Measurements from ENCODE around the gene MAP4K2. TPM values are rescaled to one million over a fixed set of nuclear protein-coding genes. Genes with fewer than 3 reads are reported as not detected.

The MAP4K2 gene
- total RNA-seq, 1 experiment from 2014 or later: 16.8 TPM

DNA sequence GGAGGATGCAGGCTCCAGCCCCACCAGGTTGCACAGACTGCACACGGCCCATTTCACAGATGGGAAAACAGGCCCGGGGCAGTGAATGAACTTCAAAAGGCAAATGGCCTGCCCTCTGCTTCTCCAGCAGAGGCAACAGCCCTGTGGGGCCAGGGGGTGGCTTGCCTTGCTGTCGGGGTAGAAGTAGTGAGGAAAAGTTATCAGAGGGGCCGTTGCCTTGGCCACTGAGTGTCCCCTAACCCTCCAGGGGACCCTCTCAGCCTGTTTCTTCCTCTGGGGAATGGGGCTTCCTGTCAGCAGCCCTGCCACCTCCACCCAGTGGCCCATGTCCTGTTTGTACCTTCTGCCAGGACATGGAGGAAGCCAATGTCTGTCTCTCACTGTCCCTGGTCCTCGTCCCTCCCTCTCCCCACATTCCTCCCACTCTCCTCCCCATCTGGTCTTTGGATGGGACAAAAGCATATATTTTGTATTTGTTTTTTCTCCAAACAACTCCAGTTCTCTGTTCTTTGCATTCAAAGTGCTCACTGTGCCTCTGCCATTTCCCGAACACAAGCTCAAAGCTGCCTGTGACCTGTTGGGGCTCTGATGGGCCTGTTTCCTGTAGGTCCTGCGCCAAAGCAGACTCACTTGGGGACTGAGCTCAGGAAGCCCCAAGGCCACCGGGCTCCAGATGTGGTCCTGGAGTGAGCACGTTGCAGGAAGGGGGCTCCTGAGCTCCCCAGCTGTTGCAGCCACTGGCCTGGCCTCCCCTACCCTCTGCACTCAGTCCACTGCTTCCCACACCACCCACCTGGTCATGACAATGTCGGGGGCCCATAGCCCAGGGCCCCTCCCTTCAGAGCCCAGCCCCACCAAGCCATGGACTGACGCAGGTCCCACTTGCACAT is 9.5 kb downstream of the MAP4K2 start:
- Histone ChIP-seq H3K27me3 (replicated peaks; ENCODE audit: control insufficient read depth, insufficient read depth, low read length) (no peaks in the 10 kb centered on the region), H3K36me3 (ENCODE audit: control insufficient read depth, insufficient read depth, low read length) (no peaks in the 10 kb centered on the region; the same call in 1 of the 2 replicates), H3K4me1 (peaks cover under 1% of the 10 kb centered on the region; the same call in 1 of the 2 replicates), H3K4me3 (ENCODE audit: low read depth, low read length) (no peak overlapping the region), H3K9me3 (no peaks in the 10 kb centered on the region)
- H3K36me3 Mint-ChIP-seq (ENCODE audit: insufficient read depth, unreplicated experiment): no peaks in the 10 kb centered on the region
- no peak overlapping the region for H3K27ac Mint-ChIP-seq (ENCODE audit: unreplicated experiment)
- H3K9me3 Mint-ChIP-seq (ENCODE audit: unreplicated experiment): no peaks in the 10 kb centered on the region
- intact Hi-C loops (cut with micrococcal nuclease; ENCODE audit: unreplicated experiment): no loop called here
- H3K27me3 Mint-ChIP-seq (ENCODE audit: insufficient read depth, unreplicated experiment): no peaks in the 10 kb centered on the region
- H3K4me1 Mint-ChIP-seq (ENCODE audit: low read depth, unreplicated experiment): no peaks in the 10 kb centered on the region
- H3K4me3 Mint-ChIP-seq (ENCODE audit: unreplicated experiment): no peak overlapping the region
- TF ChIP-seq CTCF (IDR thresholded peaks at IDR 0.05; ENCODE audit: insufficient read depth in 1 of 2, low read depth in 1 of 2, low read length in 1 of 2, severe bottlenecking in 1 of 2, unreplicated experiment in 1 of 2): no peak
- CTCF ChIA-PET: no interaction called here
- peak in 1 of 2 experiments; percentile 26 for DNase-seq
- no TSS peak for BruUV-seq (replicated peaks)
- POLR2A ChIA-PET: interaction anchor here (0.9 kb wide), 1 partner anchor 15 kb away, joined by 3 read pairs; no protein-coding TSS in a partner anchor

- Mint-ChIP-seq H3K27ac (ENCODE audit: unreplicated experiment) (no peak overlapping the region), H3K4me3 (ENCODE audit: unreplicated experiment) (no peak overlapping the region), H3K27me3 (ENCODE audit: insufficient read depth, unreplicated experiment) (no peaks in the 10 kb centered on the region), H3K4me1 (ENCODE audit: low read depth, unreplicated experiment) (no peaks in the 10 kb centered on the region), H3K9me3 (ENCODE audit: unreplicated experiment) (no peaks in the 10 kb centered on the region), H3K36me3 (ENCODE audit: insufficient read depth, unreplicated experiment) (no peaks in the 10 kb centered on the region)
- CTCF ChIA-PET: interaction anchor here (0.6 kb wide), 1 partner anchor 1103 kb away, joined by 3 read pairs; no protein-coding TSS in a partner anchor
- no TSS peak for BruUV-seq (replicated peaks)
- intact Hi-C loops (cut with micrococcal nuclease; ENCODE audit: unreplicated experiment): no loop called here
- Histone ChIP-seq H3K4me3 (ENCODE audit: low read depth, low read length) (no peak overlapping the region), H3K4me1 (no peaks in the 10 kb centered on the region), H3K36me3 (ENCODE audit: control insufficient read depth, insufficient read depth, low read length) (no peaks in the 10 kb centered on the region; the same call in 1 of the 2 replicates), H3K27me3 (replicated peaks; ENCODE audit: control insufficient read depth, insufficient read depth, low read length) (no peaks in the 10 kb centered on the region), H3K9me3 (no peaks in the 10 kb centered on the region)
- POLR2A ChIA-PET: interaction anchor here (0.9 kb wide), 1 partner anchor 14 kb away, joined by 3 read pairs; no protein-coding TSS in a partner anchor
- peak in 1 of 2 experiments; percentile 14 for DNase-seq
- TF ChIP-seq CTCF (IDR thresholded peaks at IDR 0.05; ENCODE audit: insufficient read depth in 1 of 2, low read depth in 1 of 2, low read length in 1 of 2, severe bottlenecking in 1 of 2, unreplicated experiment in 1 of 2): no peak
These were observed 10.5 kb downstream of the MAP4K2 start for GRCh38 chr11:64792482-64792881.

GRCh38 chr11:64791781-64792291 is 11.2 kb downstream of the MAP4K2 start:
- H3K36me3 Mint-ChIP-seq (ENCODE audit: insufficient read depth, unreplicated experiment): no peaks in the 10 kb centered on the region
- CTCF ChIA-PET: interaction anchor here (0.6 kb wide), 1 partner anchor 1103 kb away, joined by 3 read pairs; no protein-coding TSS in a partner anchor

More at GRCh38 chr11:64791781-64792291, 11.2 kb downstream of the MAP4K2 start:
- peak in 1 of 2 experiments; percentile 30 for DNase-seq
- POLR2A ChIA-PET: no interaction called here
- no peak for TF ChIP-seq CTCF (IDR thresholded peaks at IDR 0.05; ENCODE audit: insufficient read depth in 1 of 2, low read depth in 1 of 2, low read length in 1 of 2, severe bottlenecking in 1 of 2, unreplicated experiment in 1 of 2)
- H3K4me3 Mint-ChIP-seq (ENCODE audit: unreplicated experiment): no peak overlapping the region
- H3K9me3 Mint-ChIP-seq (ENCODE audit: unreplicated experiment): no peaks in the 10 kb centered on the region
- H3K27me3 ChIP-seq (replicated peaks; ENCODE audit: control insufficient read depth, insufficient read depth, low read length): no peaks in the 10 kb centered on the region
- H3K4me1 Mint-ChIP-seq (ENCODE audit: low read depth, unreplicated experiment): no peaks in the 10 kb centered on the region
- H3K4me3 ChIP-seq (ENCODE audit: low read depth, low read length): no peak overlapping the region
- H3K4me1 ChIP-seq: no peaks in the 10 kb centered on the region
- no TSS peak for BruUV-seq (replicated peaks)
- no peaks in the 10 kb centered on the region for H3K27me3 Mint-ChIP-seq (ENCODE audit: insufficient read depth, unreplicated experiment)
- no peak overlapping the region for H3K27ac Mint-ChIP-seq (ENCODE audit: unreplicated experiment)
- H3K36me3 ChIP-seq (ENCODE audit: control insufficient read depth, insufficient read depth, low read length): no peaks in the 10 kb centered on the region; the same call in 1 of the 2 replicates
- no peaks in the 10 kb centered on the region for H3K9me3 ChIP-seq
- intact Hi-C loops (cut with micrococcal nuclease; ENCODE audit: unreplicated experiment): no loop called here
